ENCODE results near the gene HES7. TPM values are rescaled to one million over a fixed set of nuclear protein-coding genes. Genes with fewer than 3 reads are reported as not detected.

Gene HES7
- total and polyA plus RNA-seq, 9 of the 15 experiments (the other 6 are each of a cell fraction or from before 2014, with no cell fraction given), result 0.03 to 1.7 (median 0.14) TPM; not detected in 1

DNA sequence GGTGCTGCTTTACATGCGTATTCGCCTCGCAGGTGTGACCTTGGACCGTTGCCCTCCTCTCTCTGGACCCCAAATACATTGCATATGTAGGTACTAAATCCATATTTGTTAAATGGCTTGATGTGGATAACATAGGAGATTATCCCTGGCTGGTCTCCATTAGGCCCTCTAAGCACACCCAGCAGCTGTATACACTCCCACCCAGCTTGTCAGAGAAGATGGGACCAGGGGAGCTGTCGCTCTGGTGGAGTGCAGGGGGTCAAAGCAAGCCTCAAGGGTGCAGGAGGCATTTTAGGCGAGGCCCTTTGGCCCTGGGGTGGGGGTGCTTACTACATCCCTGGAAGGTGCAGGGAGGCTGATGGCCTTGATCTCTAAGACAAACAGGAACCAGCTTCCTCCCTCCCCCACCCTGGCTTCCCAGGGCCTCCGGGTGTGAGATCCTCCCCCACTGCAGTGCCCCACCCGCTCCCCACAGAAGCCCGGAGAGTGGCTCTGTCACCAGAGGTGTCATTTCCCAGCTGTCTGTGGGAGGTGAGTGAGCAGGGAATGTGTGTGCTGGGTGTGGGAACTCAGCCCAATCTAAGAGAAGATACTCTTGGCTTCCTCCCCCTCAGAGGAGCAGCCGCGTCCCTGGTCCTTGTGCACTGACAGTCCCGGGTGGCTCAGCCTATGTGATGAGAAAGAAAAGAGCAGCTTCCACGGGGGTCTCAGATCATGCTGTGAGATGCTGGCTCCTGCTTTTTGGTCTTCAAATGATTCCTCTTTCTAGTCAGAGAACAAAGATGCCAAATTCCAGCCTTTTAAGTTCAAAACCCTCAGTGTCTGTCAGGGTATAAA is 40.3 kb upstream of the HES7 start (continued):
- peak; percentile 54 for TF ChIP-seq RBFOX2 (IDR thresholded peaks at IDR 0.05; ENCODE audit: low read depth, low read length)
- TF ChIP-seq NONO (IDR thresholded peaks at IDR 0.05; ENCODE audit: low read depth in 2 of 2, low read length in 1 of 2), result no peak
- no peak for TF ChIP-seq THAP7 (CRISPR knock-in tag; IDR thresholded peaks at IDR 0.05)
- no peak for TF ChIP-seq ZNF253 (CRISPR knock-in tag; conservative IDR thresholded peaks at IDR 0.05)
- peak; percentile 62; the same call in 1 of the 2 replicates for TF ChIP-seq SOX6 (IDR thresholded peaks at IDR 0.05)
- TF ChIP-seq POU5F1 (IDR thresholded peaks at IDR 0.05; ENCODE audit: borderline replicate concordance, low read depth, low read length, partially characterized antibody), result no peak
- TF ChIP-seq, protein P1, sequence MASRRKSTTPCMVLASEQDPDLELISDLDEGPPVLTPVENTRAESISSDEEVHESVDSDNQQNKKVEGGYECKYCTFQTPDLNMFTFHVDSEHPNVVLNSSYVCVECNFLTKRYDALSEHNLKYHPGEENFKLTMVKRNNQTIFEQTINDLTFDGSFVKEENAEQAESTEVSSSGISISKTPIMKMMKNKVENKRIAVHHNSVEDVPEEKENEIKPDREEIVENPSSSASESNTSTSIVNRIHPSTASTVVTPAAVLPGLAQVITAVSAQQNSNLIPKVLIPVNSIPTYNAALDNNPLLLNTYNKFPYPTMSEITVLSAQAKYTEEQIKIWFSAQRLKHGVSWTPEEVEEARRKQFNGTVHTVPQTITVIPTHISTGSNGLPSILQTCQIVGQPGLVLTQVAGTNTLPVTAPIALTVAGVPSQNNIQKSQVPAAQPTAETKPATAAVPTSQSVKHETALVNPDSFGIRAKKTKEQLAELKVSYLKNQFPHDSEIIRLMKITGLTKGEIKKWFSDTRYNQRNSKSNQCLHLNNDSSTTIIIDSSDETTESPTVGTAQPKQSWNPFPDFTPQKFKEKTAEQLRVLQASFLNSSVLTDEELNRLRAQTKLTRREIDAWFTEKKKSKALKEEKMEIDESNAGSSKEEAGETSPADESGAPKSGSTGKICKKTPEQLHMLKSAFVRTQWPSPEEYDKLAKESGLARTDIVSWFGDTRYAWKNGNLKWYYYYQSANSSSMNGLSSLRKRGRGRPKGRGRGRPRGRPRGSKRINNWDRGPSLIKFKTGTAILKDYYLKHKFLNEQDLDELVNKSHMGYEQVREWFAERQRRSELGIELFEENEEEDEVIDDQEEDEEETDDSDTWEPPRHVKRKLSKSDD (conservative IDR thresholded peaks at IDR 0.05; ENCODE audit: low read length), result no peak
- TF ChIP-seq TAF7 (tag; IDR thresholded peaks at IDR 0.05), result no peak
- peak; percentile 56 for TF ChIP-seq DPF2 (IDR thresholded peaks at IDR 0.05)
- TF ChIP-seq RNF219 (CRISPR knock-in tag; IDR thresholded peaks at IDR 0.05), result no peak
- TF ChIP-seq, protein P2, sequence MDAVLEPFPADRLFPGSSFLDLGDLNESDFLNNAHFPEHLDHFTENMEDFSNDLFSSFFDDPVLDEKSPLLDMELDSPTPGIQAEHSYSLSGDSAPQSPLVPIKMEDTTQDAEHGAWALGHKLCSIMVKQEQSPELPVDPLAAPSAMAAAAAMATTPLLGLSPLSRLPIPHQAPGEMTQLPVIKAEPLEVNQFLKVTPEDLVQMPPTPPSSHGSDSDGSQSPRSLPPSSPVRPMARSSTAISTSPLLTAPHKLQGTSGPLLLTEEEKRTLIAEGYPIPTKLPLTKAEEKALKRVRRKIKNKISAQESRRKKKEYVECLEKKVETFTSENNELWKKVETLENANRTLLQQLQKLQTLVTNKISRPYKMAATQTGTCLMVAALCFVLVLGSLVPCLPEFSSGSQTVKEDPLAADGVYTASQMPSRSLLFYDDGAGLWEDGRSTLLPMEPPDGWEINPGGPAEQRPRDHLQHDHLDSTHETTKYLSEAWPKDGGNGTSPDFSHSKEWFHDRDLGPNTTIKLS (IDR thresholded peaks at IDR 0.05; ENCODE audit: borderline replicate concordance, low read depth), result no peak
- no peak for TF ChIP-seq PTBP1 (IDR thresholded peaks at IDR 0.05; ENCODE audit: low read depth, low read length)
- peak in 1 of 2 experiments; percentile 85; a peak in 2 of 4 replicates for TF ChIP-seq TEAD1 (CRISPR knock-in tag; IDR thresholded peaks at IDR 0.05)
- TF ChIP-seq ZNF224 (CRISPR knock-in tag; IDR thresholded peaks at IDR 0.05), result no peak
- TF ChIP-seq SNRNP70 (optimal IDR thresholded peaks at IDR 0.05; ENCODE audit: low read depth, low read length), result no peak
- TF ChIP-seq, protein P3, sequence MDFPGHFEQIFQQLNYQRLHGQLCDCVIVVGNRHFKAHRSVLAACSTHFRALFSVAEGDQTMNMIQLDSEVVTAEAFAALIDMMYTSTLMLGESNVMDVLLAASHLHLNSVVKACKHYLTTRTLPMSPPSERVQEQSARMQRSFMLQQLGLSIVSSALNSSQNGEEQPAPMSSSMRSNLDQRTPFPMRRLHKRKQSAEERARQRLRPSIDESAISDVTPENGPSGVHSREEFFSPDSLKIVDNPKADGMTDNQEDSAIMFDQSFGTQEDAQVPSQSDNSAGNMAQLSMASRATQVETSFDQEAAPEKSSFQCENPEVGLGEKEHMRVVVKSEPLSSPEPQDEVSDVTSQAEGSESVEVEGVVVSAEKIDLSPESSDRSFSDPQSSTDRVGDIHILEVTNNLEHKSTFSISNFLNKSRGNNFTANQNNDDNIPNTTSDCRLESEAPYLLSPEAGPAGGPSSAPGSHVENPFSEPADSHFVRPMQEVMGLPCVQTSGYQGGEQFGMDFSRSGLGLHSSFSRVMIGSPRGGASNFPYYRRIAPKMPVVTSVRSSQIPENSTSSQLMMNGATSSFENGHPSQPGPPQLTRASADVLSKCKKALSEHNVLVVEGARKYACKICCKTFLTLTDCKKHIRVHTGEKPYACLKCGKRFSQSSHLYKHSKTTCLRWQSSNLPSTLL (IDR thresholded peaks at IDR 0.05), result no peak
- no peak for TF ChIP-seq ID3 (CRISPR knock-in tag; IDR thresholded peaks at IDR 0.05)
- no peak for TF ChIP-seq ID3 (tag; IDR thresholded peaks at IDR 0.05)

Data from K562 (cell line).